Stimulated activated CD8-positive, alpha-beta memory T cell treated with anti-CD3 and anti-CD28 coated beads, Interleukin-15, amount 100 ng/mL, for 4 hours (primary cell): ENCODE measurements around the gene PTPN4.

ENCODE experiments used
- DNase-seq, 2 donors: peaks; one replicate each; pipeline ENCODE4 v3.0.0-alpha.2; 2020; ENCODE audit warnings: low read depth in 2 of 2

PTPN4 gene

DNA sequence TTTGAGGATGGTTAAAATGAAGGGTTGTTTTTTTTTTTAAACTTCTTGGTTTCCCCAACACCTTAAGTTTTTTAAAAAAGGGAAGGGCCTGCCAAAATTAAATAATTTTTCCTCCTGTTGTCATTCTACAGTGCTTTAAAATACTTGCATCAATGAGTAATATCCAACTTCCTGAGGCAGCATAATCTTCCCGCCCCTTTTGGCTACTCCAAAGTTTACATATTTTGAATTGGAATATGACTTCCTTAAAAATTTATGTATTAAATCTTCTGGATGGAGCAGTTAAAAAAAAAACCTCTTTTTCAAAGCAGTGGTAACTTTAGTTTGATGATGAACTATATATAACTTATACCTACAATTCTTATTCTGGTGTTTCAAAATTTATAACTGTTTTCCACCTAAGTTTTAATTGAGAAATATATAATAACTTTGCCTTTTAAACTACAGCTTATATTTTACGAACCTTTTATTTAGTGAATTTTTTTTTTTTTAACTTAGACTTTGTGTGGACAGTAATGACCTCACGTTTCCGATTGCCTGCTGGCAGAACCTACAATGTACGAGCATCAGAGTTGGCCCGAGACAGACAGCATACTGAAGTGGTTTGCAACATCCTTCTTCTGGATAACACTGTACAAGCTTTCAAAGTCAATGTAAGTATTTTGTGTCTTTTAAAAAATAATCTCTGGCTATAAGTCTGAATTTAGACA lies 49.8 kb downstream of the PTPN4 start:
- no peak for DNase-seq

DNA sequence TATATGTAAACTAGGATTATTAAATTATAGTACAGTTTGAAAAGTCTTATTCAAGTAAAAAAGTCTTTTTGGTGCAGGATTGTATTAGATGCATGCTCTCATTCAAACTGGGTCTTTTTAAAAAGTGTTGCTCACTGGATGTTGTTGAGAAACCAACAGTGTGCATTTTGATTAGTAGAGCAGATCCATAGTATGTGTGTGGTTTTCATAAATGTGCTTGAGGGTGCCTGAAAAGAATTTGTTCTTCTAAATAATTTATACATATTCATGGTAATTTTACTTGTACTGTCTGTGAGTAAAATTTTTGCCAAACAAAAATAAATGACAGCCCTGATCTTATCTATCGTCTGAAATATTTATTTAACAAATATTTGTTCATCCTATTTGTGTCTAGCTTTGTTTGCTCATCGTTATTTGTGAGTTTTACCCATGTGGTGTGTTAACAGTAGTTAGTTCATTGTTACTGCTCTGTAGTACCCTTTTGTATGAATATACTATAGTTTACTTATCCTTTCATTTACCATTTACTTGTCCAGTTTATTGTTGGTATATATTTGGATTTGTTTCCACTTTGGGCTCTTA lies 50.4 kb downstream of the PTPN4 start:
- DNase-seq = no peak

- DNase-seq = no peak
Observed at GRCh38 chr2:119814216-119814615, 54.5 kb downstream of the PTPN4 start.

GRCh38 chr2:119818792-119819191 lies 59.1 kb downstream of the PTPN4 start:
- DNase-seq = no peak

DNA sequence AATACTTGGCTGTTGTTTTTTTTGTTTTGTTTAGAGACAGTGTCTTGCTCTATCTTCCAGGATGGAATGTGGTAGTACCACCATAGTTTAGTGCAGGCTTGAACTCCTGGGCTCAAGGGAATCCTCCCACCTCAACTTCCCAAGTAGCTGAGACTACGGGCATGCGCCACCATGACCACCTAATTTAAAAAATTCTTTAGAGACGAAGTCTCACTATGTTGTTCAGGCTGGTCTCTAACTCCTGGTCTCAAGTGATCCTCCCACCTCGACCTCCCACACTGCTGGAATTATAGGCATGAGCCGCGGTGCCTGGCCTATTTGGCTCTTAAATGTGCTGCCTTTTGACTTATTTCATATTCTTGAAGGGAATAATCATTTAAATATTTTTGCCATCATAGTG lies 60.1 kb downstream of the PTPN4 start:
- no peak for DNase-seq

DNA sequence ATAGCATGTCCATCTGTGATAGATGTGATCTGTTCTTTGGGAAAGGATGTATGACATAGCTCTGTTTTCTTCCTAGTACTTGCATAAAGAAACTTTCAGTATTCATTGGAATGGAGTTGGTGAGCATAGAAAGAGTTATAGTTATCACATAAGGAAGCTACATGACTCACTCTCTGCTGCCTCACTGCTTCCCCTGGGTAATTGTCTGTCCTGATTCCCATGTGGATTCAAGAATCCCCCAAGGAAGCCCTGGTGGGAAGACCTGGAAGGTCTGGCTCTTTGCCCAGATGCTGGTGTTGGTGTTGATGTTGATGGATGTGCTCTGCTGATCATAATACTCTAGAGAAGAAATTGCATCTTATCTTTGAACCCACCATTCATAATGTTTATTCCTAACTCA lies 60.6 kb downstream of the PTPN4 start:
- DNase-seq = no peak

- no peak for DNase-seq
Observed at GRCh38 chr2:119821266-119821665, 61.5 kb downstream of the PTPN4 start.

DNA sequence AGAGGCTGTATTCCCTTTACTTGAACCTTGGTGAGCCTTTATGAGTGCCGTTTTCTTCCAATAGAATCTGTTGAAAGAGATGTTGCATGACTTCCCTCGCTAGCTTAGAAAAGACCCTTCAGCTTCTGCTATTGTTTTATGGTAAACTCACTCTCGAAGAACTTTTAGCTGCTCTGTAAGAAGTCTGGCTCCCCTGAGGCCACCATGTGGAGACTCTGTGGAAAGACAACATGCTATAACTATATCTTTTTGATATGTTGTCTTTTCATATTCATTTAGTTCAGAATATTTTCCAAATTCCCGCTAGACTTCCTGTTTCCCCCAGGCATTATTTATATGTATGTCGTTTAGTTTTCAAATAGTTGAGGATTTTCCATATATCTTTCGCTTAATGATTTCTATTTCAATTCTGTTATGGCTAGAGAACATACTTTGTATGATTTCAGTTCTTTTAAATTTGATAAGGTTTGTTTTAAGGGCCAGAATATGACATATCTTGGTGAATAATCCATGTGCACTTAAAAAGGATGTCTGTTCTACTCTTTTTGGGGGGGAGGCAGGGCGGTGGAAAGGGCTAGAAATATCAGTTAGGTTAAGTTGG lies 64.1 kb downstream of the PTPN4 start:
- DNase-seq = no peak

- no peak for DNase-seq
Observed at GRCh38 chr2:119826370-119826961, 66.7 kb downstream of the PTPN4 start.

GRCh38 chr2:119827866-119828507 lies 68.3 kb downstream of the PTPN4 start:
- no peak for DNase-seq

DNA sequence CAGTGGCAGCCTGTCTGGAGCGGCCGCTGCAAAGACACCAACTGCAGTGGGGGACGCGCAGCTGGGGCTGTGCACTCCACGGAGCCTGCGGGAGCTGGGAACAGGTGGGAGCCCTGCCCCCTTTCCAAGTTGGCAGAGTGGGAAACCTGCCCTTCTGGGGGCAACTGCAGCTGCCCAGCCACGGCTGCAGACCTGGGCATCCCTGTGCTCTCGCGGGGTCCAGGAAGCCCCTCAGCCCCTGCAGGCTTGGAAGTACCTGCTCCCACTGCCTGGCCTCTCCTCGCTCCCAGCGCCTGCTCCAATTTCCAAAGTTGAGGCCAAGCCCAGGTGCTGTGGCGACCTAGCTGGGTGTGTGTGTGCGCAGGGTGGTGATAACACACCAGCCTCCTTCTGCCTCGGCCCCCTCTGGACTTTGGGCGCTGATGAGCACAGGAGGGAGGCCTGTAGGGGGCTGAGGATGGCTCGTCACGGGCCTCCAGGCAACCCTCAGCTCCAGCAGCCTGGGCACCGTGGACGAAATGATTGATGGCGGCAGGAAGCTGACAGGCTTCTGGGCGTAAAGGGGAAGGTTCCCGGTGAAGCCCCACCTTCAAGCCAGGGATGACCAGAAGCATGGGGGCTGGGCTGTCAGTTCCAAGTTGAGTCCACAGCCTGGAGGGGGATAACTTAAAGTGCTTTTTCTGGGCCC lies 76.9 kb downstream of the PTPN4 start:
- no peak for DNase-seq

DNA sequence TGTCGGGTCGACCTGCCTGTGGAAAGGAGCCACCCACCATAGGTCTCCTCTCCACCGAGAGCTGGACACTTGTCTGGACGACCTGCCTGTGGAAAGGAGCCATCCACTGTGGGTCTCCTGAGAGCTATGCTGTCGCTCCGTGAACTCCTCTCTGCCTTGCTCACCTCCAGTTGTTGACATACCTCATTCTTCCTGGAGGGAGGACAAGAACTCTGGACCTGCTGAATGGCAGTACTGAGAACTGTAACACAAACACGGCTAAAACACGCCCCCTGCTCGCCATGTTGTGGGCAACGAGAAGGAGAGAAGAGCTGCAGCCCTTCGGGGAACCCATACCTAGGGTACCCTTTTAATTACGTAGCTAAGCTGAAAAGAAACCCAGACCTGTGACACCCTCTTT lies 77.6 kb downstream of the PTPN4 start:
- no peak for DNase-seq

- no peak for DNase-seq
Observed at GRCh38 chr2:119837759-119838158, 78.0 kb downstream of the PTPN4 start.

DNA sequence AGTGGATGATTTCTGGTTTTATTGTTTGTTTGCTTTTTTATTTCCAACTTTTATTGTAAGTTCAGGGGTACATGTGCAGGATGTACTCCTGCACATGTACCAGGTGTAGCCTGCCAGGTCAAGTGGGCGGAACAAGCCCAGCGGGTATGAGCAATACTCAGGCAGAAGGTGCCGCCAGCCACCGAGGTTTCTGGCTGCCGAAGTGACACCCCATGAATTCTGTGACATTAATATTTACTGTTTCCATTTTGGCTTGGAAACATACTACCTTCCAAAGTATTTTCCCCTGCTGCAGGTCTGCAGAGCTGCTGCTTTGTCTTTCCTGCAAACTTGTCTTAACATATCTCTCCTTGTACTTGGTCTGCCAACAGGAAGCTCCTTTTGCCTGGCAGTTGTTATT lies 78.5 kb downstream of the PTPN4 start:
- no peak for DNase-seq

DNA sequence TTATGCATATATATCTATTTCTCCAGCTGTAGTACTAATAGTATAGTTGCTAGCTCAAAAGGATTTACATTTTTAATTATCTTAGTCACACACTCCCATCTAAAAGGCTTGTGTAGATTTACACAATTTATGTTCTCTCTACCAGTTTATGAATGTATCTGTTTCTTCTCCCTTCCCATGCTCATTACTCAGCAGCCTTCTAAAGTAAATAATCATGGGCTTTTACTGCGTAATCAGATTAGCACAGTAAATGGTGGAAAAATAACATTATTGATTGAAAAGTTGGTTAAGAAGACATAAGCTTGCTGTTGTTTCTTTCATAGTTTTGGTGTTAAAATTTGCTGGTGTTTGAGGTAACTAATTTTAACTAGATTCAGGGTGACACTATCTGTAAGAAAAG lies 81.8 kb downstream of the PTPN4 start:
- DNase-seq = no peak

GRCh38 chr2:119846021-119846420 lies 86.3 kb downstream of the PTPN4 start:
- no peak for DNase-seq

- DNase-seq = no peak
Observed at GRCh38 chr2:119849838-119850565, 90.3 kb downstream of the PTPN4 start.

DNA sequence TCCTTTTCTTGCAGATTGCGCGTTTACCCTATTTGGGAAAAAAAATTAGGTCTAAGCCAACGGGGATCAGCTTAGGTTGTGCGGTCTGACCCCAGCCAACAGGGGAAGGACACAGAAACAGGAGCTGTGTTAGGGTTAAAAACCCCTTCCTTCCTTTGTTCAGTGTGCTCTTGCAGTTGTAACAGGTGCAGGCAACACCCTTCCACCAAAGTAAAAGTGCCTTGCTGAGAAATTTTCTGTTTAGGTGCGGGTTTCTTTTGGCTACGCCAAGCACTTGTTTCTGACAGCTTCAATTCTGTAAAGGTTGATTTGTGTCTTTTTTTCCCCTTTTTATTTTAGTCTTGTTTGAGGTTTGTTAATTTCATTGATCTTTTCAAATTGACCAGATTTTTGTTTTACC lies 92.5 kb downstream of the PTPN4 start:
- DNase-seq = no peak

DNA sequence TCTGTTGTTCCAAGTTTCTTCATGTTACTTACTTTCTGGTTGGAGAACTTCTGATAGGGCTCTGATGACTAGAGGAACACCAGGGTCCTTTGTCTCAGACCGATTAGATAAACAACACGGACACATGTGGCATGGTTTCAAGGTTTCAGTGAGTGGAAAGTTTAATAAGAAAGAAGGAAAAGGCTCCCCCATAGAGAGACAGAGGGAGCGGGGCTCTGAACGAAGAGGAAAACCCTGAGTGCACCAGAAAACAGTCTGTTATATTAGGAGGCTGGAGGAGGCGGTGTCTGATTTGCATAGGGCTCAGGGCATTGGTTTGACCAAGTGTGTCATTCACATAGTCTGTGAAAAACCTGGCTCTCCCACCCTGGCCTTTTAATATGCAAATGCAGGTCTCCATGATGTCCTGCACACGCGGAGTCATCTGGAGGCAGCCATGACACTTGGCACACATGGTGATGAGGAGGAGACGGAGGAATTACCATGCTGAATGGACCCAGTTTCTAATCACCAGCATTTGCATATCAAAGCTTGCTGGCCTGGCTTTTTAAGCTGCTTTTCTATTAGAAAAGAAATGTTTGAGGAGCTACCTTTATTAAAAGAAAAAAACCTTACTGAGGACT lies 94.2 kb downstream of the PTPN4 start:
- no peak for DNase-seq

DNA sequence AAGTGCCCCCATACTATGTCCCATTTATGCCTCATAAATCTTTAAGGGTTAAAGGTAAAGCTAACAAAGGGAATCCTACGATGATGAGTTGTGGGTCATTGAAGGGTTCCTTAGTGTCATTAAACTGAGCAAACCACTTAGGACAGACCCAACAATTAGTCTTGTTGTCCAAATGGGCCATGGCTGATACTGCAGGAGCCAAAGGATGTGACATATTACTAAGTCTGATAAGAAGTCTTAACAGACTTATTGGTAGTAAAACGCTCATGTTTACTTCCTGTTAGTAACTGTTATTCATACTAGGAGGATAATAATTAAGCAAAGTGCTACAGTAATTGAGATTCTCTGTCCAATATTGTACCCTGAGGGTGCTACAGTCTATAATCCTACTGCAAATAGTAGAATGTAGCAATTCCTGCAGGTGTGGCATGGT lies 96.8 kb downstream of the PTPN4 start:
- DNase-seq = no peak

DNA sequence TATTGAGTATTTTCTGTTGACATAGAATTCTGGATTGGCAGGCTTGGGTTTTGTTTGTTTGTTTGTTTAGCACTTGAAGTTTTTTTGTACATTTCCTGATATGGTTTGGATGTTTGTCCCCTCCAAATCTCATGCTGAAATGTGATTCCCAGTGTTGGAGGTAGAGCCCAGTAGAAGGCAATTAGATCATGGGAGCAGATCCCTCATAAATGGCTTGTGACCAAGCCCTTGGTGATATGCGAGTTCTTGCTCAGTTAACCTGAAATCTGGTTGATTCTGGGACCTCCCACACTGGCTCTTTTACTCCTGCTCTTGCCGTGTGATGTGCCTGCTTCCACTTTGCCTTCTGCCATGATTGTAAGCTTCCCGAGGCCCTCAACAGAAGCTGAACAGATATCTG lies 98.0 kb downstream of the PTPN4 start:
- DNase-seq = no peak
